DND-41 (cell line): ENCODE data around the gene GLCCI1.

Source experiments
- ATAC-seq: fragments of 200-7000 bp; cut with Tn5 transposase; 3 replicates; pipeline ENCODE4 v1.9.1; 2021; ENCODE audit warnings: low read depth; ENCODE audit not compliant: insufficient read depth
- DNase-seq: peaks from one replicate; pipeline ENCODE4 v3.0.0-alpha.2; 2020
- H2AFZ ChIP-seq: 2 replicates; pipeline ENCODE4 v1.6.0; 2012; ENCODE audit warnings: low read depth, low read length
- H3K27ac ChIP-seq: 2 replicates; pipeline ENCODE4 v1.5.1; 2012; ENCODE audit warnings: low read length, inconsistent platforms
- H3K27me3 ChIP-seq: fragments of 200-600 bp; sonication (generic); 2 replicates; pipeline ENCODE4 v1.6.0; 2012; ENCODE audit warnings: low read length, mild to moderate bottlenecking, inconsistent platforms; ENCODE audit not compliant: insufficient read depth, poor library complexity
- H3K36me3 ChIP-seq: 2 replicates; pipeline ENCODE4 v1.5.1; 2012; ENCODE audit warnings: low read length, inconsistent platforms; ENCODE audit not compliant: insufficient read depth
- H3K4me1 ChIP-seq: 2 replicates; pipeline ENCODE4 v1.5.1; 2012; ENCODE audit warnings: mild to moderate bottlenecking, low read length; ENCODE audit not compliant: insufficient read depth
- H3K4me2 ChIP-seq: 2 replicates; pipeline ENCODE4 v1.6.0; 2012; ENCODE audit warnings: mild to moderate bottlenecking, moderate library complexity, low read length, inconsistent platforms; ENCODE audit not compliant: insufficient read depth
- H3K4me3 ChIP-seq, 2 experiments: fragments of 200-600 bp in 1 of 2; shearing (Covaris generic) in 1 of 2; 2 replicates each; pipeline ENCODE4 v1.5.1; 2012 to 2016; ENCODE audit warnings: inconsistent platforms in 2 of 2, low read length in 2 of 2, mild to moderate bottlenecking in 2 of 2, low read depth in 1 of 2, moderate library complexity in 1 of 2
- H3K79me2 ChIP-seq: 2 replicates; pipeline ENCODE4 v1.6.0; 2012; ENCODE audit warnings: low read length, inconsistent platforms; ENCODE audit not compliant: insufficient read depth
- H3K9ac ChIP-seq: 2 replicates; pipeline ENCODE4 v1.6.0; 2012; ENCODE audit warnings: low read depth, mild to moderate bottlenecking, inconsistent platforms, low read length, moderate library complexity
- H3K9me3 ChIP-seq: 2 replicates; pipeline ENCODE4 v1.5.1; 2012; ENCODE audit warnings: low read length, moderate library complexity, mild to moderate bottlenecking, inconsistent platforms; ENCODE audit not compliant: insufficient read depth, severe bottlenecking
- H4K20me1 ChIP-seq: 2 replicates; pipeline ENCODE4 v1.6.0; 2012; ENCODE audit warnings: low read length; ENCODE audit not compliant: insufficient read depth
- CTCF ChIP-seq: IDR thresholded peaks from 2 replicates; pipeline ENCODE4 v1.5.1; 2012; ENCODE audit warnings: borderline replicate concordance, low read length, moderate library complexity, mild to moderate bottlenecking; ENCODE audit not compliant: poor library complexity, severe bottlenecking; ENCODE audit errors: extremely low read depth
- EZH2 ChIP-seq: IDR thresholded peaks from 3 replicates; pipeline ENCODE4 v1.6.1; 2012; ENCODE audit warnings: borderline replicate concordance, low read depth, mild to moderate bottlenecking, moderate library complexity, low read length, inconsistent platforms; ENCODE audit not compliant: severe bottlenecking

The GLCCI1 gene

GRCh38 chr7:7957513-7957912 lies 11.1 kb upstream of the GLCCI1 start:
- H3K27ac ChIP-seq = no peak overlapping the region
- TF ChIP-seq CTCF (no peak), EZH2 (no peak)
- ATAC-seq (no peak), DNase-seq (no peak)
- no peaks in the 10 kb centered on the region for H3K9me3 ChIP-seq
- no peaks in the 10 kb centered on the region for H3K4me1 ChIP-seq
- no peaks in the 10 kb centered on the region for H3K36me3 ChIP-seq
- H3K9ac ChIP-seq = no peak overlapping the region
- H3K4me2 ChIP-seq = no peak overlapping the region
- no peaks in the 10 kb centered on the region for H3K79me2 ChIP-seq
- no peak overlapping the region for H2AFZ ChIP-seq
- H3K27me3 ChIP-seq = no peaks in the 10 kb centered on the region
- no peaks in the 10 kb centered on the region for H4K20me1 ChIP-seq
- H3K4me3 ChIP-seq = no peak overlapping the region

- TF ChIP-seq CTCF (no peak), EZH2 (no peak)
- Histone ChIP-seq H3K27me3 (no peaks in the 10 kb centered on the region), H3K4me3 (no peak overlapping the region), H3K79me2 (no peaks in the 10 kb centered on the region), H3K9ac (no peak overlapping the region), H3K36me3 (no peaks in the 10 kb centered on the region), H3K27ac (no peak overlapping the region), H2AFZ (no peak overlapping the region), H3K4me2 (no peak overlapping the region), H4K20me1 (no peaks in the 10 kb centered on the region), H3K9me3 (no peaks in the 10 kb centered on the region), H3K4me1 (peaks cover 7% of the 10 kb centered on the region; the same call in 1 of the 2 replicates)
- DNase-seq (no peak), ATAC-seq (no peak)
Measured at GRCh38 chr7:7959979-7960670, 8.5 kb upstream of the GLCCI1 start.

- Histone ChIP-seq H3K9ac (no peak overlapping the region), H3K27me3 (no peaks in the 10 kb centered on the region), H3K4me3 (no peak overlapping the region), H3K9me3 (no peaks in the 10 kb centered on the region), H3K79me2 (no peaks in the 10 kb centered on the region), H4K20me1 (no peaks in the 10 kb centered on the region), H3K4me2 (no peak overlapping the region), H3K4me1 (peaks cover 16% of the 10 kb centered on the region), H3K27ac (no peak overlapping the region), H3K36me3 (no peaks in the 10 kb centered on the region), H2AFZ (no peak overlapping the region)
- DNase-seq = no peak
- TF ChIP-seq CTCF (no peak), EZH2 (no peak)
- no peak for ATAC-seq
Measured at GRCh38 chr7:7962851-7963250, 5.7 kb upstream of the GLCCI1 start.

- TF ChIP-seq EZH2 (no peak), CTCF (no peak)
- Histone ChIP-seq H3K4me3 (no peak overlapping the region), H2AFZ (no peak overlapping the region), H3K36me3 (no peaks in the 10 kb centered on the region; the same call in 1 of the 2 replicates), H3K4me1 (peaks cover 19% of the 10 kb centered on the region), H3K9ac (no peak overlapping the region), H3K4me2 (no peak overlapping the region), H3K9me3 (no peaks in the 10 kb centered on the region), H3K27me3 (no peaks in the 10 kb centered on the region), H3K79me2 (peaks cover 2% of the 10 kb centered on the region; the same call in 1 of the 2 replicates), H4K20me1 (no peaks in the 10 kb centered on the region), H3K27ac (no peak overlapping the region)
- DNase-seq = no peak
- ATAC-seq = no peak
Measured at GRCh38 chr7:7964250-7964649, 4.3 kb upstream of the GLCCI1 start.
